HG03045 (cell line): ENCODE measurements around the gene PRMT1.

ENCODE experiments used
- ATAC-seq: cut with Tn5 transposase; IDR thresholded peaks from one replicate; pipeline ENCODE4 v1.9.1; 2021; ENCODE audit warnings: mild to moderate bottlenecking, moderate library complexity; ENCODE audit not compliant: unreplicated experiment

Gene PRMT1

GRCh38 chr19:49651029-49651819 is 25.8 kb upstream of the PRMT1 start:
- no peak for ATAC-seq

- no peak for ATAC-seq
Observed at GRCh38 chr19:49651820-49652550, 25.1 kb upstream of the PRMT1 start.

GRCh38 chr19:49652551-49653465 is 24.3 kb upstream of the PRMT1 start:
- ATAC-seq: no peak

- ATAC-seq: no peak
Observed at GRCh38 chr19:49653466-49653806, 23.6 kb upstream of the PRMT1 start.

- no peak for ATAC-seq
Observed at GRCh38 chr19:49654581-49654980, 22.5 kb upstream of the PRMT1 start.

- ATAC-seq: no peak
Observed at GRCh38 chr19:49655570-49656455, 21.3 kb upstream of the PRMT1 start.

GRCh38 chr19:49656456-49657109 is 20.5 kb upstream of the PRMT1 start:
- no peak for ATAC-seq

- no peak for ATAC-seq
Observed at GRCh38 chr19:49657493-49658138, 19.5 kb upstream of the PRMT1 start.

GRCh38 chr19:49658139-49658517 is 18.9 kb upstream of the PRMT1 start:
- no peak for ATAC-seq

- ATAC-seq: no peak
Observed at GRCh38 chr19:49658566-49659442, 18.3 kb upstream of the PRMT1 start.

- ATAC-seq: no peak
Observed at GRCh38 chr19:49660338-49660961, 16.6 kb upstream of the PRMT1 start.

GRCh38 chr19:49662011-49662410 is 15.1 kb upstream of the PRMT1 start:
- no peak for ATAC-seq

- no peak for ATAC-seq
Observed at GRCh38 chr19:49663224-49663623, 13.8 kb upstream of the PRMT1 start.

GRCh38 chr19:49664171-49665035 is 12.7 kb upstream of the PRMT1 start:
- no peak for ATAC-seq

- ATAC-seq: no peak
Observed at GRCh38 chr19:49665036-49665350, 12.1 kb upstream of the PRMT1 start.

- peak; percentile 75 for ATAC-seq
Observed at GRCh38 chr19:49665351-49666119, 11.5 kb upstream of the PRMT1 start, which contains the start of the genes BCL2L12 and IRF3. BCL2L12 (plus strand) TSS chr19:49665933; CDS start chr19:49666693, 760 bp downstream. IRF3 (minus strand) TSS chr19:49665857; CDS start chr19:49664838, 1,019 bp downstream.
